Activated CD8-positive, alpha-beta T cell treated with anti-CD3 and anti-CD28 coated beads for 36 hours (primary cell): ENCODE measurements around the gene PTPRN2. TPM values are rescaled to one million over a fixed set of nuclear protein-coding genes. Genes with fewer than 3 reads are reported as not detected.
"Not testable (repeated sequence)": the region's sequence is repeated elsewhere in the genome, so short reads cannot be mapped to it uniquely, and the experiment has no call there.

Experiments used
- ATAC-seq: fragments of 200-7000 bp; cut with Tn5 transposase; one replicate; pipeline ENCODE4 v1.10.0; 2021; ENCODE audit warnings: mild to moderate bottlenecking, moderate library complexity
- CTCF ChIA-PET: fragments of 350-600 bp; sonication (Branson Sonifier 250); formaldehyde crosslinking; loops from one replicate; lab custom pipeline; 2021; ENCODE audit warnings: antibody characterized with exemption; lab: Charles Lee
- POLR2A ChIA-PET: fragments of 350-600 bp; sonication (Branson Sonifier 250); formaldehyde crosslinking; loops from one replicate; lab custom pipeline; 2021; ENCODE audit warnings: antibody characterized with exemption; lab: Charles Lee
- DNase-seq: peaks from one replicate; pipeline ENCODE4 v3.0.0-alpha.2; 2020
- H3K27ac Mint-ChIP-seq: one replicate; pipeline ENCODE4 v1.8.0; 2021; ENCODE audit warnings: mild to moderate bottlenecking, mixed read lengths
- H3K27me3 Mint-ChIP-seq: one replicate; pipeline ENCODE4 v1.8.0; 2021; ENCODE audit warnings: mixed read lengths
- H3K36me3 Mint-ChIP-seq: one replicate; pipeline ENCODE4 v1.8.0; 2021; ENCODE audit warnings: low read depth, mixed read lengths
- H3K4me1 Mint-ChIP-seq: one replicate; pipeline ENCODE4 v1.8.0; 2021; ENCODE audit warnings: low read depth, mixed read lengths
- H3K4me3 Mint-ChIP-seq: one replicate; pipeline ENCODE4 v1.8.0; 2021; ENCODE audit warnings: mild to moderate bottlenecking, moderate library complexity, mixed read lengths
- H3K9me3 Mint-ChIP-seq: one replicate; pipeline ENCODE4 v1.8.0; 2021; ENCODE audit warnings: mixed read lengths
- intact Hi-C: fragments of 100-400 bp; cut with micrococcal nuclease; formaldehyde crosslinking; loops from one replicate; pipeline ENCODE4 v1.10.0; 2022
- total RNA-seq, 2 experiments: library from RNA; stranded (reverse); gene quantifications; one replicate each; pipeline ENCODE4 v1.2.3, GENCODE V29; 2021
- TF ChIP-seq, protein P1 (sequence below): fragments of 200-600 bp; IDR thresholded peaks from one replicate; pipeline ENCODE4 v1.8.0; 2022; ENCODE audit warnings: antibody characterized with exemption, mild to moderate bottlenecking

Gene PTPRN2
- total RNA-seq, 2 experiments from 2014 or later, result 0.49 to 0.65 TPM

DNA sequence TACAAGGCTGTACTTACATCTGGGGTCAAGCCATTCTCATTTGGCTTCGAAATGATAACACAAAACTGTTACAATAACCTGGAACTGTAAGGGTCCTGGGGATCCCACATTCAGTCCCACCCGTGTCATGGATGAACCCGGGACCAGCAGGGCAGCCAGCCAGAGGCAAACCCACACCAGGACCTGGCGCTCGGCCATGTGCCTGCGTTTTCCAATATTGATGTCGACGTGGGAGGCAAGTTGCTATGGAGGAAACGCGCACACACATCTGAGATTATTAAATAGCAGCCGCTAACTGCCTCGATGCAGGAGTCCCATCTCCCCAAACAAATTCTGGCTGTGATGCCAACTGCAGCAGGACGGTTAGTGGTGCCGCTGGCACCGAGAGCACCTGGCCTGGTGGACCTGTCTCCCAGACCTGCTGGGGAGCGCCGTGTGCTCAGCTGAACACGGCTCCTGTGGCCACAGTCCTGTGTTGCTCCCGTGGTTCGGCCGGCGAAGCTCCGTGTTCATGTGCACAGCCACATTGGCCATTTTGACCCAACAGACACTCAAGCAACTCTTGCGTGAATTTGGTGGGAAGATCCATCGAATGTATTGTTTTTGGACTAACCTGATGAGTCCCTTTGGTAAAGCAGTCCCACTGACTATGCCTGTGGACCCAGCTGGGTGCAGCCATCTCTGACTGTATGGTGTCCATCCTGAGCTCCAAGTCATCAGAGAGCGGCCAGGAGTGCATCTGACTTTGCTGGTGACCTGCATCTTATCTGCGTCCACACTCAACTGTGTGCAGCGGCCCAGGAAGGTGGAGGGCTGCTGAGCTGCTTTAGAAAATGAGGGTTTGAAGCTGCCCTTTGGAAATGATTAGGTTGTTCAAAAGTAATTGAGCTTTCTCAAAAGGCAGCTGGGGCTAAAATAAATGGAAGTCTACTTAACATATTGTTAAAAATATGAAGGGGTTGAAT lies 852.7 kb downstream of the PTPRN2 start:
- ChIA-PET CTCF (no interaction called here), POLR2A (no interaction called here)
- DNase-seq, result no peak
- Mint-ChIP-seq H3K4me1 (no peaks in the 10 kb centered on the region), H3K9me3 (no peaks in the 10 kb centered on the region), H3K36me3 (no peaks in the 10 kb centered on the region), H3K27ac (no peak overlapping the region), H3K4me3 (no peak overlapping the region), H3K27me3 (peaks cover 4% of the 10 kb centered on the region)
- ATAC-seq, result no peak
- TF ChIP-seq, protein P1, sequence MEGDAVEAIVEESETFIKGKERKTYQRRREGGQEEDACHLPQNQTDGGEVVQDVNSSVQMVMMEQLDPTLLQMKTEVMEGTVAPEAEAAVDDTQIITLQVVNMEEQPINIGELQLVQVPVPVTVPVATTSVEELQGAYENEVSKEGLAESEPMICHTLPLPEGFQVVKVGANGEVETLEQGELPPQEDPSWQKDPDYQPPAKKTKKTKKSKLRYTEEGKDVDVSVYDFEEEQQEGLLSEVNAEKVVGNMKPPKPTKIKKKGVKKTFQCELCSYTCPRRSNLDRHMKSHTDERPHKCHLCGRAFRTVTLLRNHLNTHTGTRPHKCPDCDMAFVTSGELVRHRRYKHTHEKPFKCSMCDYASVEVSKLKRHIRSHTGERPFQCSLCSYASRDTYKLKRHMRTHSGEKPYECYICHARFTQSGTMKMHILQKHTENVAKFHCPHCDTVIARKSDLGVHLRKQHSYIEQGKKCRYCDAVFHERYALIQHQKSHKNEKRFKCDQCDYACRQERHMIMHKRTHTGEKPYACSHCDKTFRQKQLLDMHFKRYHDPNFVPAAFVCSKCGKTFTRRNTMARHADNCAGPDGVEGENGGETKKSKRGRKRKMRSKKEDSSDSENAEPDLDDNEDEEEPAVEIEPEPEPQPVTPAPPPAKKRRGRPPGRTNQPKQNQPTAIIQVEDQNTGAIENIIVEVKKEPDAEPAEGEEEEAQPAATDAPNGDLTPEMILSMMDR, result no peak
- intact Hi-C loops, result no loop called here

DNA sequence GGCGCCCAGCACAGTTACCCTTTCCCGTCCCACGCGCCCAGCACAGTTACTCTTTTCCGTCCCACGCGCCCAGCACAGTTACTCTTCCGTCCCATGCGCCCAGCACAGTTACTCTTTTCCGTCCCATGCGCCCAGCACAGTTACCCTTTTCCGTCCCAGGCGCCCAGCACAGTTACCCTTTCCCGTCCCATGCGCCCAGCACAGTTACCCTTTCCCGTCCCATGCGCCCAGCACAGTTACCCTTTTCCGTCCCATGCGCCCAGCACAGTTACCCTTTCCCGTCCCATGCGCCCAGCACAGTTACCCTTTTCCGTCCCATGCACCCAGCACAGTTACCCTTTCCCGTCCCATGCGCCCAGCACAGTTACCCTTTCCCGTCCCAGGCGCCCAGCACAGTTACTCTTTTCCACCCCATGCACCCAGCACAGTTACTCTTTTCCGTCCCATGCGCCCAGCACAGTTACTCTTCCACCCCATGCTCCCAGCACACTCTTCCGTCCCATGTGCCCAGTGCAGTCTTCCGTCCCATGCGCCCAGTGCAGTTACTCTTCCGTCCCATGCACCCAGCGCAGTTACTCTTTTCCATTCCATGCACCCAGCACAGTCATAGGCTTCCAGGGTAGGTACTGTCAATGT lies 853.7 kb downstream of the PTPRN2 start:
- H3K27me3 Mint-ChIP-seq, DNase-seq, POLR2A ChIA-PET, CTCF ChIA-PET, H3K36me3 Mint-ChIP-seq, H3K4me3 Mint-ChIP-seq, H3K4me1 Mint-ChIP-seq, H3K27ac Mint-ChIP-seq, ATAC-seq, H3K9me3 Mint-ChIP-seq, intact Hi-C loops: not testable (repeated sequence)

DNA sequence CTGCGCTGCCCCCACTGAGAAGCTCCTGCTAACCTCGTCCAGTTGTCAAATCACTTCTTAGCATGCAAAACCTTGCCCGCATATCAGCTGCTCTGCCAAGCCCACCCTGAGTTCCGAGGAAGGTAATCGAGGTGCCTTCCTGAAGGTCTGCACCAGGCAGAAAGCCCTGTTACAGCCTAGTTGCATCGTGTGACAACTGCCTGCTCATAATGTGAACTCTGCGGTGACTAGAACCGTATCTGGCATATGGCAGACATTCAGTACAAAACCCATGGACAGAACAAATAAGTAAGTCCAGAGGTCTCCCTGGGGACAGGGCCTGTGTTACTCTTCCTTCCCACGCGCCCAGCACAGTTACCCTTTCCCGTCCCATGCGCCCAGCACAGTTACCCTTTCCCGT lies 856.5 kb downstream of the PTPRN2 start:
- TF ChIP-seq, protein P1, result no peak
- ATAC-seq (no peak), DNase-seq (no peak)
- intact Hi-C loops, result no loop called here
- ChIA-PET POLR2A (no interaction called here), CTCF (no interaction called here)
- no peaks in the 10 kb centered on the region for H3K36me3 Mint-ChIP-seq
- no peak overlapping the region for H3K4me3 Mint-ChIP-seq
- no peaks in the 10 kb centered on the region for H3K9me3 Mint-ChIP-seq
- no peaks in the 10 kb centered on the region for H3K4me1 Mint-ChIP-seq
- H3K27ac Mint-ChIP-seq, result no peak overlapping the region
- H3K27me3 Mint-ChIP-seq, result no peaks in the 10 kb centered on the region

DNA sequence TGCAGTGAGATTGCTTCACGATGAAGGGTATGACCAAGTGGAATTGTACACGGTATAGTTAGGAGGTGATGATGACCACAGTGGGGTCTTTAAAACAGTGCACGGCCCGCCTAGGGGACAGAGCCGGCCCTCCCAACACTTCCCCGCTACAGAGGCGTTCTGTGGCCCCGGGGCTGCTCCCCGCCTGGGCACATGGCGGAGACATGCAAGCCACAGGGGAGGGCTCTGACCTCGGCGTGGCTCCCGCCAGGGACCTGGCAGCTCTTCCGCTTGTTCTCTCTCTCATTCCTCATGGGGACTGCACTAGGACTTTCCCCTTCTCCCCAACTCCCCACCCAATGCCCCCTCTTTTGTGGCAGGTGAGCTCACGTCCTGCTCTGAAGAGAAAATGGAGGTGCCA lies 857.0 kb downstream of the PTPRN2 start:
- TF ChIP-seq, protein P1, result no peak
- Mint-ChIP-seq H3K36me3 (no peaks in the 10 kb centered on the region), H3K4me3 (no peak overlapping the region), H3K27me3 (no peaks in the 10 kb centered on the region), H3K4me1 (no peaks in the 10 kb centered on the region), H3K27ac (no peak overlapping the region), H3K9me3 (no peaks in the 10 kb centered on the region)
- ChIA-PET CTCF (no interaction called here), POLR2A (no interaction called here)
- ATAC-seq, result no peak
- DNase-seq, result no peak
- intact Hi-C loops, result no loop called here

DNA sequence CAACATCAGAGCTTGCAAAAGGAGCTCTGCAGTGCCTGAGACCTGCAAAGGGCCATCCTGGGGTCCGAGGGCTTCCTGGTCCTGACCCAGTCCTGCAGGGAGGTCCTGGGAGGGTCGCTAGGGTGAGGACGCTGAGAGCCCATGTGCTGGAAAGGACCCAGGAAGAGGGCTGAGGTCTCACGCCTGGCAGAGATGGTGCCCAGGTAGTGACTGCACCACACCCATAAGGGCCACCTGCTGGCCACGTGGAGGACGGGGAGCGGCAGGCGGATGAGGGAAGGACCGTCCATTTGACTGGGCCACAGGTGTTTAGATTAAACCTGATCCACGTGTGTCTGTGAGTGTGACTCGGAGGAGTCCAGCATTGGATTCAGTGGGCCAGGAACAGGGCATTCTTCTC lies 858.1 kb downstream of the PTPRN2 start:
- Mint-ChIP-seq H3K9me3 (no peaks in the 10 kb centered on the region), H3K4me3 (no peak overlapping the region), H3K27me3 (no peaks in the 10 kb centered on the region), H3K4me1 (no peaks in the 10 kb centered on the region), H3K36me3 (no peaks in the 10 kb centered on the region), H3K27ac (no peak overlapping the region)
- TF ChIP-seq, protein P1, result no peak
- ATAC-seq (no peak), DNase-seq (no peak)
- CTCF ChIA-PET, result no interaction called here
- intact Hi-C loops, result no loop called here
- POLR2A ChIA-PET, result no interaction called here
